BLaER1 treated with 17β-estradiol and CSF1 and Interleukin-3, amounts not matched to agents 10 nM and 100 nM (cell line): ENCODE measurements around the gene CHCHD6.

ENCODE experiments used
- H3K27ac ChIP-seq, 11 experiments: shearing (Covaris generic); formaldehyde crosslinking; 2 replicates each; pipeline ENCODE4 v1.8.1; 2022
- H3K27me3 ChIP-seq, 11 experiments: shearing (Covaris generic); formaldehyde crosslinking; 2 replicates each; pipeline ENCODE4 v1.8.1; 2022
- H3K36me3 ChIP-seq, 11 experiments: shearing (Covaris generic); formaldehyde crosslinking; 2 replicates each; pipeline ENCODE4 v1.8.1; 2022
- H3K4me1 ChIP-seq, 10 experiments: shearing (Covaris generic); formaldehyde crosslinking; 2 replicates each; pipeline ENCODE4 v1.8.1; 2022
- H3K4me2 ChIP-seq, 11 experiments: shearing (Covaris generic); formaldehyde crosslinking; 2 replicates each; pipeline ENCODE4 v1.8.1; 2022
- H3K4me3 ChIP-seq, 10 experiments: shearing (Covaris generic); formaldehyde crosslinking; 2 replicates each; pipeline ENCODE4 v1.8.1; 2022
- H3K9ac ChIP-seq, 11 experiments: shearing (Covaris generic); formaldehyde crosslinking; 2 replicates each; pipeline ENCODE4 v1.8.1; 2022
- H3K9me3 ChIP-seq, 11 experiments: shearing (Covaris generic); formaldehyde crosslinking; replicated peaks in 1 of 11; 2 replicates each; pipeline ENCODE4 v1.8.1; 2022
- H4K20me1 ChIP-seq, 11 experiments: shearing (Covaris generic); formaldehyde crosslinking; 2 replicates each; pipeline ENCODE4 v1.8.1; 2022
- Cebpa-rat ChIP-seq, 11 experiments: shearing (Covaris generic); IDR thresholded peaks; 2 replicates each; pipeline ENCODE4 v1.8.1; 2022

The CHCHD6 gene

DNA sequence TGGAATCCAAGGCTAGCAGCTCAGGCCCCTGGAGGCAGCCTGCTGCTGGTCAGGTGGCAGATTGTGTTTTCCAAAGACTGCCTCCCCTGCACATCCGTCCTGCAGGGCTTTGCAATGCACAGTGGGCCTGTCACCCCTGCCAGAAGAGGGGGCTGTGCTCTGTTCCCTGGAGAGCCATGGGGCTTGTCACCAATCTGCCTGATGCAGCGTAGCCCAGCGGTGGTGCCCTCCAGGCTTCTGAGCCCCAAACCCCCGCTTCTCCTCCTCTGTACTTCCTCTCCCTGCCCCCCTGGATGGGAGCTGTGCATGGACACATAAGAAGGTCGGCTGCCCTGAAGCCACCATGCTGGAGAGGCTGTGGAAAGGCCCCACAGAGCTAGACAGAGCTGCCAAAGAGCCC lies 268.8 kb downstream of the CHCHD6 start:
- TF ChIP-seq Cebpa-rat (IDR thresholded peaks at IDR 0.05) = no peak
- Histone ChIP-seq H4K20me1 (peaks cover 0 to 31% (median 0%) of the 10 kb centered on the region in 11 experiments; a peak in 4 of 22 replicates), H3K4me2 (peak overlapping the region in 6 of 11 experiments; percentile 70 to 97 (median 86); a peak in 7 of 22 replicates), H3K9me3 (peaks cover 27 to 37% (median 33%) of the 10 kb centered on the region in 11 experiments), H3K4me1 (peaks cover 12 to 53% (median 32%) of the 10 kb centered on the region in 10 experiments), H3K9ac (no peak overlapping the region), H3K27ac (peak overlapping the region in 2 of 11 experiments; percentile 83 to 84; a peak in 2 of 22 replicates), H3K36me3 (peaks cover 0 to 4% (median 0%) of the 10 kb centered on the region in 11 experiments; a peak in 1 of 22 replicates), H3K4me3 (no peak overlapping the region), H3K27me3 (peaks cover 0 to 24% (median 0%) of the 10 kb centered on the region in 11 experiments; a peak in 5 of 22 replicates)

DNA sequence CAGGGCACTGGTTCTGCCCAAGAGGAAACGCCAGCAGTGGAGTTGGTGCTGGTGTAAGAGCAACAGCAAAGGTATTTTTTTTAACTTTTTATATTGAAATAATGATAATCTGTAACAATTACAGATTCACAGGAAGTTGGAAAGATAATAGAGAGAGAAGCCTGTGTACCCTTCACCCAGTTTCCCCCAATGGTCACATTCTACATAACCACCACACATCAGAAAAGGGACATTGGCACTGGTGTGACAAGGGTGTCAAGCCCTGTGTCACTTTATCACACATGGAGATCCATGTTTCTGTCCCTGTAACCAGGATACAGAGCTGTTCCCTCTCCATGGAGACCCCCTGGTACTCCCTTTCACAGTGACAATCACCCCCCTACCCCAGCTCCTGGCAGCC lies 269.8 kb downstream of the CHCHD6 start:
- no peak overlapping the region; a peak in 1 of 22 replicates for H3K27ac ChIP-seq
- H3K9ac ChIP-seq = no peak overlapping the region
- H3K9me3 ChIP-seq = peaks cover 27 to 37% (median 33%) of the 10 kb centered on the region in 11 experiments
- peaks cover 0 to 26% (median 0%) of the 10 kb centered on the region in 11 experiments; a peak in 5 of 22 replicates for H4K20me1 ChIP-seq
- TF ChIP-seq Cebpa-rat (IDR thresholded peaks at IDR 0.05) = no peak
- peaks cover 0 to 4% (median 0%) of the 10 kb centered on the region in 11 experiments; a peak in 1 of 22 replicates for H3K36me3 ChIP-seq
- peaks cover 0 to 21% (median 2%) of the 10 kb centered on the region in 11 experiments; a peak in 6 of 22 replicates for H3K27me3 ChIP-seq
- H3K4me1 ChIP-seq = peaks cover 16 to 55% (median 32%) of the 10 kb centered on the region in 10 experiments
- H3K4me2 ChIP-seq = peak overlapping the region in 1 of 11 experiments; percentile 97; a peak in 2 of 22 replicates
- no peak overlapping the region for H3K4me3 ChIP-seq

DNA sequence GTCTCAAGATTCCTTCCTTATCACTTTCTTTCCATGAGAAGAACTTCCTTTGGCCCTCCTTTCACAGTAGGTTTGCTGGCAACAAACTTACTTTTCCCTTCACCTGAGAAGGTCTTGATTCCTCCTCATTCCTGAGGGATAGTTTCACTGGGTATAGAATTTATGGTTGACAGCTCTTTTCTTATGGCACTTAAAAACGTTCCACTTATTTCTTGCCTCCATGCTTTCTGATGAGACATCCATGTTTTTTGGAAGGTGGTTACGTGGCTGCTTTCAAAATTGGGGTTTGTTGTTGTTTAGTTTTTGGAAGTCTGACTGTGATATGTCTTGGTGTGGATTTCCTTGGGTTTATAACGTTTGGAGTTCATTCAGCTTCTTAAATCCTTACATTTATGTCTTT lies 270.7 kb downstream of the CHCHD6 start:
- H4K20me1 ChIP-seq = peaks cover 0 to 19% (median 0%) of the 10 kb centered on the region in 11 experiments; a peak in 6 of 22 replicates
- peaks cover 0 to 4% (median 0%) of the 10 kb centered on the region in 11 experiments; a peak in 1 of 22 replicates for H3K36me3 ChIP-seq
- H3K27me3 ChIP-seq = peaks cover 0 to 22% (median 10%) of the 10 kb centered on the region in 11 experiments; a peak in 11 of 22 replicates
- no peak for TF ChIP-seq Cebpa-rat (IDR thresholded peaks at IDR 0.05)
- peaks cover 22 to 55% (median 32%) of the 10 kb centered on the region in 10 experiments for H3K4me1 ChIP-seq
- no peak overlapping the region for H3K4me3 ChIP-seq
- H3K4me2 ChIP-seq = no peak overlapping the region
- no peak overlapping the region for H3K9ac ChIP-seq
- peaks cover 27 to 37% (median 33%) of the 10 kb centered on the region in 11 experiments for H3K9me3 ChIP-seq
- no peak overlapping the region for H3K27ac ChIP-seq

DNA sequence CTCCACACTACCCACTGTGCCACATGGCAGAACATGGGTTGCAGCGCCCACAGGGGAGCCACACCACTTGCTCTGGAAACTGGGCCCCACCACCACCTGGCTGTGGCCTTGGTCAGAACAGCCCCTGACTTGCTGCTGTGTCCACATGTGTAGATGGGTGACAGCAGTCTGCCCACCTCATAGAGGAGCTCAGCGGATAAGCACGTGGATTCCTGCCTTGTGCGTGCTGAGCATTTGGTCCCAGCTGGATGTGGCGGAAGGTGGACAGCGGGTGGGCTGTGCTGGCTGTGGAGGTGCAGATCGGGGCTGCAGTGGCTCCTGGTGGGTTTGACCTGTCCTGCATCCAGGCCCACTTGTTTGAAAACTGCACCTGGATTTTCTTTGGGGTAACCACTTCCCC lies 272.9 kb downstream of the CHCHD6 start:
- H3K27me3 ChIP-seq = peaks cover 10 to 44% (median 30%) of the 10 kb centered on the region in 11 experiments; a peak in 18 of 22 replicates
- peaks cover 0 to 17% (median 7%) of the 10 kb centered on the region in 11 experiments; a peak in 13 of 22 replicates for H4K20me1 ChIP-seq
- H3K9me3 ChIP-seq = peaks cover 27 to 37% (median 33%) of the 10 kb centered on the region in 11 experiments
- H3K4me1 ChIP-seq = peaks cover 17 to 55% (median 26%) of the 10 kb centered on the region in 10 experiments
- no peak overlapping the region for H3K4me2 ChIP-seq
- TF ChIP-seq Cebpa-rat (IDR thresholded peaks at IDR 0.05) = no peak
- H3K36me3 ChIP-seq = peaks cover 0 to 4% (median 0%) of the 10 kb centered on the region in 11 experiments; a peak in 1 of 22 replicates
- H3K27ac ChIP-seq = no peak overlapping the region
- no peak overlapping the region for H3K4me3 ChIP-seq
- no peak overlapping the region for H3K9ac ChIP-seq

DNA sequence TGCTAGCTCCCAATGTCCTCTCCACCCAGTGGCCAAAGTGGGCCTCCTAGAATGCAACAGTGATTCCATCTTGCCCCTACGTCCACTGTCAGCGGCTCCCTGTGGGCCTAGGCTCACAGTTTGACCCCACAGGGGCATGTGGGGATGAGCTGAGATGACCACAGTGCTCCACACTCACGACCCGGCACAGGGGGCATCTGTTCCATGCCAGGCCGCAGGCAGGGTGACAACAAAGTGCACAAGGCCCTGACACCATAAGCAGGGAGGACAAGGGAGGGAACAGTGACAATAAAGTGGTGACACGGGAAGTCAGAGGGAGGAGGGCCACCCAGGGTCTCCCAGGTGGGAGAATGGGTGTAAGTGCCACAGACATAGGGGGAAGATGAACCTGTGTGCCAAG lies 273.8 kb downstream of the CHCHD6 start:
- no peak overlapping the region for H3K9ac ChIP-seq
- peaks cover 27 to 36% (median 33%) of the 10 kb centered on the region in 11 experiments for H3K9me3 ChIP-seq
- H3K4me2 ChIP-seq = no peak overlapping the region
- peaks cover 16 to 55% (median 27%) of the 10 kb centered on the region in 10 experiments for H3K4me1 ChIP-seq
- peaks cover 15 to 50% (median 38%) of the 10 kb centered on the region in 11 experiments; a peak in 18 of 22 replicates for H3K27me3 ChIP-seq
- no peak for TF ChIP-seq Cebpa-rat (IDR thresholded peaks at IDR 0.05)
- H4K20me1 ChIP-seq = peaks cover 0 to 22% (median 11%) of the 10 kb centered on the region in 11 experiments; a peak in 13 of 22 replicates
- H3K27ac ChIP-seq = no peak overlapping the region
- H3K36me3 ChIP-seq = peaks cover 0 to 4% (median 0%) of the 10 kb centered on the region in 11 experiments; a peak in 1 of 22 replicates
- H3K4me3 ChIP-seq = no peak overlapping the region

DNA sequence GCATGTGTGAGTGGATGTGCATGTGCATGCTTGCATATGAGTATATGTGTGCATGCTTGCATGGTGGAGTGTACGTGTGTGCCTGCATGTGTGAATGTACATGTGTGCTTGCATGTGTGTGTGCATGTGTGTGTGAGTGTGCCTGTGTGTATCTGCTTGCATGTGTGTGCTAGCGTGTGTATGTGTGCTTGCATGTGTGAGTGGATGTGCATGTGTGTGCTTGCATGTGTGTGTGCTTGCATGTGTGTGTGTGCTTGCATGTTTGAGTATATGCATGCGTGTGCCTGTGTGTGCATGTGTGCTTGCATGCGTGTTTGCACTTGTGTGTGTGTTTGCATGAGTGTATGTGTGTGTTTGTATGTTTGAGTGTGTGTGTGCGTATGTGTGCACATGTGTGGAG lies 274.3 kb downstream of the CHCHD6 start:
- Histone ChIP-seq H3K4me3 (no peak overlapping the region), H4K20me1 (peaks cover 0 to 22% (median 11%) of the 10 kb centered on the region in 11 experiments; a peak in 14 of 22 replicates), H3K36me3 (peaks cover 0 to 4% (median 0%) of the 10 kb centered on the region in 11 experiments; a peak in 1 of 22 replicates), H3K27ac (no peak overlapping the region), H3K4me2 (peak overlapping the region in 3 of 11 experiments; percentile 69 to 94 (median 78); a peak in 5 of 22 replicates), H3K4me1 (peaks cover 16 to 50% (median 26%) of the 10 kb centered on the region in 10 experiments), H3K9me3 (peaks cover 27 to 31% (median 30%) of the 10 kb centered on the region in 11 experiments), H3K27me3 (peaks cover 16 to 50% (median 37%) of the 10 kb centered on the region in 11 experiments; a peak in 19 of 22 replicates), H3K9ac (no peak overlapping the region)
- TF ChIP-seq Cebpa-rat (IDR thresholded peaks at IDR 0.05) = no peak

DNA sequence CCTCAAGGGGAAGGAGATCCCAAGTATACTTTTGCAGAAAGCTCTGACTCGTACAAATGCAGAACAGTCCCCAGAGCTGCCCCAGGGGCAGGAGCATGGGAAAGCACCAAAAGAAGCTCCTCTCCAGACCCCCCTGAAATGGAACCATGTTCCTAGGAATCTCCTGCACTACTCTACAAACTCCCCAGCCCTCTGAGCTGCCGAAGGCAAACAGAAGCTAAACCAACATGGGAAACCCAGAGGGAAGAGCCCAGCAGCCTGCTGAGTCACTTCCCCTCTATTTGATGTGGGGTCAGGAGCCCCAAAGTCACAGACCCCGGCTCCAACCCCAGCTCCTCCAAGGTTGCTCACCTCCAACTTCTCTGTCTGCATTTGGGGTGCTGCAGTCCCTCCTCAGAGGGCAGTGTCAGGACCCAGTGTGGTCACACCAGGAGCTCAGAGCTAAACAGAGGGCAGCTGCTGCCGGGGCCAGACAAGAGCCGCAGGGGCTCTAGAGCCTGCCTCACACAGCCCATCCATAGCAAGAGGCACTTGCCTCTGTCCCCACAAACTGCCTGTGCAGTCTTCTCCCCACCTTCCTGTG lies 275.1 kb downstream of the CHCHD6 start:
- peak overlapping the region; percentile 6 to 94 (median 40); a peak in 17 of 22 replicates for H3K4me2 ChIP-seq
- H3K27me3 ChIP-seq = peaks cover 25 to 51% (median 46%) of the 10 kb centered on the region in 11 experiments
- peaks cover 20 to 22% (median 21%) of the 10 kb centered on the region in 11 experiments for H3K9me3 ChIP-seq
- H3K27ac ChIP-seq = no peak overlapping the region; a peak in 1 of 22 replicates
- H3K4me1 ChIP-seq = peaks cover 24 to 47% (median 34%) of the 10 kb centered on the region in 10 experiments
- H3K9ac ChIP-seq = no peak overlapping the region
- TF ChIP-seq Cebpa-rat (IDR thresholded peaks at IDR 0.05) = no peak
- H3K4me3 ChIP-seq = no peak overlapping the region
- peaks cover 0 to 4% (median 0%) of the 10 kb centered on the region in 11 experiments; a peak in 1 of 22 replicates for H3K36me3 ChIP-seq
- H4K20me1 ChIP-seq = peaks cover 6 to 30% (median 20%) of the 10 kb centered on the region in 11 experiments

DNA sequence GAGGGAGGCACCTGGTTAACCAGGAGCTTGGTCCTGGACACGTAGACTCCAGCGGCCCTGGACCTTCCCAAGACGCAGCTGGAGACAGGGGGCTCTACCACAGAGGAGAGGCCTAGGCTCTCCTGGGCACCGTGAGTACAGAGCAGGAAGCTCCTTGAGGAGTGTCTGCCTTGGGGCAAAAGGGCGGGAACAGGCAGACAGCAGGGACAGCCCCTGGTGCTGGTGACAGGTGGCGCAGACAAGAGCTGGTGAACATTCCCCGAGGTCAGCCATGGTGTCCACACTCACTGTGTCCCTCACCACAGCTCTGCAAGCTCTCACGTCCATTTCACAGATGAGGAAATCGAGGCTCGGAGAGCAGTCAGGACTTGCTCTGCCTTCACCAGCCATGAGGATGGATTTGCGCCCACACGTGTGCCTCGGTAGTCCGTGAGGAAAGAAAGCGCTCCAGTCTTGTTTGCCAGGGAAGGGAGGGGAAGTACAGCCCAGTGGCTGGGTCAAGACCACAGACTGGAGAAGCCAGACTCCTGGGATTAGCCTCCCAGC lies 276.3 kb downstream of the CHCHD6 start:
- peak overlapping the region in 2 of 11 experiments; percentile 78 to 94; a peak in 3 of 22 replicates for H3K4me2 ChIP-seq
- peaks cover 8 to 10% (median 9%) of the 10 kb centered on the region in 11 experiments for H3K9me3 ChIP-seq
- H3K9ac ChIP-seq = no peak overlapping the region
- no peak for TF ChIP-seq Cebpa-rat (IDR thresholded peaks at IDR 0.05)
- peaks cover 35 to 63% (median 58%) of the 10 kb centered on the region in 11 experiments for H3K27me3 ChIP-seq
- no peak overlapping the region for H3K4me3 ChIP-seq
- H3K4me1 ChIP-seq = peaks cover 28 to 57% (median 39%) of the 10 kb centered on the region in 10 experiments
- H3K36me3 ChIP-seq = no peaks in the 10 kb centered on the region
- peaks cover 18 to 42% (median 32%) of the 10 kb centered on the region in 11 experiments for H4K20me1 ChIP-seq
- H3K27ac ChIP-seq = no peak overlapping the region
